GM12878 (cell line): ENCODE measurements around the gene NOS1AP. TPM values are rescaled to one million over a fixed set of nuclear protein-coding genes. Genes with fewer than 3 reads are reported as not detected.

Experiments used
- ATAC-seq: fragments of 200-7000 bp; cut with Tn5 transposase; 3 replicates; pipeline ENCODE4 v1.9.1; 2020; ENCODE audit warnings: mild to moderate bottlenecking, moderate library complexity
- BruUV-seq: library from RNA; stranded (reverse); fragments of 400-500 nt; replicated peaks from 2 replicates; lab custom pipeline; 2021; lab: Mats Ljungman, UMichigan
- CTCF ChIA-PET: fragments of 300-600 bp; sonication (Branson Sonifier 250); formaldehyde crosslinking; extraction: SDS; loops from one replicate; lab custom pipeline; 2021; ENCODE audit warnings: inconsistent platforms; lab: Yijun Ruan, JAX
- POLR2A ChIA-PET: fragments of 350-600 bp; formaldehyde crosslinking; extraction: SDS; loops from one replicate; lab custom pipeline; 2021; ENCODE audit warnings: inconsistent platforms; lab: Charles Lee
- RAD21 ChIA-PET: fragments of 300-600 bp; sonication (Branson Sonifier 250); formaldehyde crosslinking; loops from one replicate; lab custom pipeline; 2023; ENCODE audit warnings: antibody characterized with exemption; ENCODE audit not compliant: unreplicated experiment; lab: Charles Lee
- SMC1A ChIA-PET: fragments of 300-600 bp; sonication (Branson Sonifier 250); formaldehyde crosslinking; loops from one replicate; lab custom pipeline; 2023; ENCODE audit not compliant: unreplicated experiment, uncharacterized antibody; lab: Charles Lee
- DNase-seq: peaks from one replicate; pipeline ENCODE4 v3.0.0-alpha.2; 2011; ENCODE audit warnings: low read depth, low spot score
- FAIRE-seq: peaks from 3 replicates; lab custom pipeline; 2011; peaks lifted over from hg19 to GRCh38; lab: Jason Lieb, UNC
- H2AFZ ChIP-seq: 2 replicates; pipeline ENCODE4 v1.6.0; 2011; ENCODE audit warnings: low read depth, low read length, control low read depth; ENCODE audit not compliant: control insufficient read depth
- H3K27ac ChIP-seq: 2 replicates; pipeline ENCODE4 v1.5.1; 2011; ENCODE audit warnings: control low read depth; ENCODE audit not compliant: control insufficient read depth, insufficient read depth
- H3K27me3 ChIP-seq, 2 experiments: replicated peaks in 1 of 2; 2 replicates each; pipeline versions ENCODE4 v1.6.0 to v1.6.1; 2011; ENCODE audit warnings: low read length in 1 of 2; ENCODE audit not compliant: control insufficient read depth in 2 of 2, insufficient read depth in 2 of 2
- H3K36me3 ChIP-seq, 2 experiments: 2 replicates each; pipeline ENCODE4 v1.5.1; 2011; ENCODE audit warnings: low read length in 1 of 2; ENCODE audit not compliant: control insufficient read depth in 2 of 2, insufficient read depth in 2 of 2
- H3K4me1 ChIP-seq: 2 replicates; pipeline ENCODE4 v1.6.1; 2011; ENCODE audit warnings: mild to moderate bottlenecking, low read length, moderate library complexity, mixed read lengths; ENCODE audit not compliant: control insufficient read depth, insufficient read depth
- H3K4me2 ChIP-seq: 2 replicates; pipeline ENCODE4 v1.6.0; 2011; ENCODE audit warnings: control low read depth; ENCODE audit not compliant: control insufficient read depth, insufficient read depth
- H3K4me3 ChIP-seq: fragments of 200-600 bp; sonication (generic); 2 replicates; pipeline ENCODE4 v1.5.1; 2016
- H3K79me2 ChIP-seq: 2 replicates; pipeline ENCODE4 v1.6.0; 2011; ENCODE audit warnings: low read length; ENCODE audit not compliant: control insufficient read depth, insufficient read depth
- H3K9ac ChIP-seq: 2 replicates; pipeline ENCODE4 v1.8.0; 2011; ENCODE audit warnings: low read length, control low read depth, mixed read lengths; ENCODE audit not compliant: control insufficient read depth, insufficient read depth
- H3K9me3 ChIP-seq: replicated peaks from 3 replicates; pipeline ENCODE4 v1.5.1; 2011; ENCODE audit warnings: mild to moderate bottlenecking, low read length; ENCODE audit not compliant: control insufficient read depth, insufficient read depth
- H4K20me1 ChIP-seq: 2 replicates; pipeline ENCODE4 v1.6.0; 2011; ENCODE audit not compliant: control insufficient read depth, insufficient read depth
- EED ChIP-seq: sonication (generic); IDR thresholded peaks from 2 replicates; pipeline ENCODE4 v1.6.1; 2016; ENCODE audit warnings: antibody characterized with exemption, low read depth
- EP300 ChIP-seq, 2 experiments: fragments of 150-350 bp in 1 of 2; IDR thresholded peaks; 2 replicates each; pipeline ENCODE4 v1.6.1; 2011 to 2012; ENCODE audit warnings: low read depth in 2 of 2, low read length in 2 of 2, borderline replicate concordance in 1 of 2, improper control_type of control experiment in 1 of 2, inconsistent platforms in 1 of 2; ENCODE audit not compliant: control insufficient read depth in 1 of 2
- GATAD2B ChIP-seq: fragments of 450-650 bp; conservative IDR thresholded peaks from 2 replicates; pipeline ENCODE4 v1.6.1; 2017; ENCODE audit warnings: low read depth, mild to moderate bottlenecking, moderate library complexity
- POLR2AphosphoS2 ChIP-seq: IDR thresholded peaks from 2 replicates; pipeline ENCODE4 v1.6.1; 2011; ENCODE audit warnings: low read depth, mild to moderate bottlenecking, low read length, improper control_type of control experiment, moderate library complexity
- POU2F2 ChIP-seq: IDR thresholded peaks from 3 replicates; pipeline ENCODE4 v1.6.1; 2011; ENCODE audit warnings: low read depth, mild to moderate bottlenecking, low read length, borderline replicate concordance
- RAD21 ChIP-seq: IDR thresholded peaks from 2 replicates; pipeline ENCODE4 v1.6.1; 2011; ENCODE audit warnings: mild to moderate bottlenecking, low read depth, low read length, moderate library complexity; ENCODE audit not compliant: insufficient read depth
- YBX1 ChIP-seq: fragments of 450-650 bp; IDR thresholded peaks from 2 replicates; pipeline ENCODE4 v1.6.1; 2016; ENCODE audit warnings: antibody characterized with exemption
- YY1 ChIP-seq: IDR thresholded peaks from 2 replicates; pipeline ENCODE4 v1.6.1; 2011; ENCODE audit warnings: low read depth, mild to moderate bottlenecking, low read length
- WGBS: methylation state at CpG from one replicate; pipeline ENCODE4 v1.1.6; 2016; ENCODE audit warnings: low lambda C conversion rate; ENCODE audit not compliant: insufficient replicate concordance, insufficient coverage; ENCODE audit errors: missing lambda C conversion rate; 5-methylcytosine and 5-hydroxymethylcytosine counted together
- in situ Hi-C: fragments of 300-500 bp; cut with MboI; formaldehyde crosslinking; loops from 9 replicates; pipeline ENCODE4 v1.14.3; 2018; ENCODE audit warnings: mixed read lengths
- intact Hi-C: fragments of 100-400 bp; cut with micrococcal nuclease; formaldehyde crosslinking; loops from one replicate; pipeline ENCODE4 v1.14.2; 2022; ENCODE audit not compliant: unreplicated experiment
- polyA plus RNA-seq, 11 experiments: library from polyadenylated mRNA; depleted of rRNA in 4 of 11; unstranded in 6 of 11; stranded (reverse) in 5 of 11; fragments of >200 nt; fragmentation: Nextera tagmentation in 4 of 11; fragmentation: Illumina TruSeq in 1 of 11; extraction: Ambion mirVana in 4 of 11; extraction: Trizol in 1 of 11; gene quantifications; 1 replicate in 1 of 11; 2 replicates in 10 of 11; pipeline versions ENCODE4 v1.2.1 to v1.2.3, GENCODE V29; 2011 to 2016; ENCODE audit warnings: inconsistent platforms in 2 of 11, missing spikeins in 2 of 11, low read depth in 1 of 11
- total RNA-seq, 4 experiments: library from RNA; depleted of rRNA in 3 of 4; stranded (reverse); fragments of >200 nt in 3 of 4; fragmentation: Illumina TruSeq in 1 of 4; extraction: Trizol in 1 of 4; gene quantifications; 2 replicates each; pipeline versions ENCODE4 v1.2.1 to v1.2.3, GENCODE V29; 2013 to 2021
- TF ChIP-seq, protein P1 (sequence below): fragments of 150-350 bp; IDR thresholded peaks from 2 replicates; pipeline ENCODE4 v1.6.1; 2014; ENCODE audit warnings: mild to moderate bottlenecking, low read depth, low read length
- TF ChIP-seq, protein P2 (sequence below): IDR thresholded peaks from 2 replicates; pipeline ENCODE4 v1.6.1; 2011; ENCODE audit warnings: low read depth, mild to moderate bottlenecking, low read length, moderate library complexity, borderline replicate concordance; ENCODE audit errors: extremely low read depth
- TF ChIP-seq, protein P3 (sequence below): fragments of 450-650 bp; formaldehyde crosslinking; IDR thresholded peaks from 2 replicates; pipeline ENCODE4 v1.4.0; 2020; ENCODE audit warnings: mild to moderate bottlenecking, moderate library complexity
- TF ChIP-seq, protein P4 (sequence below): fragments of 450-650 bp; conservative IDR thresholded peaks from 2 replicates; pipeline ENCODE4 v1.6.1; 2017; ENCODE audit warnings: mild to moderate bottlenecking, moderate library complexity

NOS1AP gene
- total and polyA plus RNA-seq, 10 of the 15 experiments (the other 5 are each of a cell fraction or from before 2014, with no cell fraction given) = 0.03 to 0.15 TPM; not detected in 8

DNA sequence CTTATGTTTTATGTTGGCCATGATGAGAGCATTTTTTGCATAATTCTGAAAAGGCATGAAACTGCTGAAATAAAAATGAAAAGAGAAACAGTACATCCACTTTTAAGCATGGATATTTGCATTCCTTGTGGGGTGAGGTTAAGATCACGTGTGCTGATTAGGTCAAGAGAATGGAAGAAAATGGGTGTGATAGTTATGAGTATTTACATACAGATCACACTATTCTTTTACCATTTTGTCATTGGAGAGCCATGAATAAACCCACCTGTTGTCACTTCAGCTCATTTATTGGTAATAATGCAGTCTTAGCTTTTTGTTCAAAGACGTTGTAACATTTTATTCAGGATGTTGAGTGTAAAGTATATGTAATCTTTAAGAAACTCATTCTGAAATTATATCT lies 153.2 kb downstream of the NOS1AP start:
- Histone ChIP-seq H2AFZ (no peak overlapping the region), H3K27ac (no peak overlapping the region), H3K4me2 (no peak overlapping the region), H3K9ac (no peak overlapping the region), H4K20me1 (no peaks in the 10 kb centered on the region), H3K9me3 (no peaks in the 10 kb centered on the region), H3K27me3 (no peaks in the 10 kb centered on the region), H3K79me2 (no peaks in the 10 kb centered on the region), H3K4me3 (no peak overlapping the region), H3K36me3 (no peaks in the 10 kb centered on the region), H3K4me1 (no peaks in the 10 kb centered on the region)
- 14% methylated on average over 2 of the region's 2 CpGs for WGBS
- ChIA-PET RAD21 (no interaction called here), SMC1A (no interaction called here), CTCF (interaction anchor here (0.6 kb wide), 1 partner anchor 25 kb away, joined by 3 read pairs; no protein-coding TSS in a partner anchor), POLR2A (no interaction called here)
- intact Hi-C loops (no loop called here), in situ Hi-C loops (no loop called here)
- DNase-seq (no peak), ATAC-seq (no peak), FAIRE-seq (no peak)
- TF ChIP-seq YBX1 (no peak), EED (no peak), YY1 (no peak), EP300 (IDR thresholded peaks at IDR 0.05; ENCODE audit: borderline replicate concordance in 1 of 2, control insufficient read depth in 1 of 2, low read depth in 2 of 2, low read length in 2 of 2) (no peak), GATAD2B (no peak), RAD21 (no peak), POLR2AphosphoS2 (no peak), POU2F2 (no peak)
- TF ChIP-seq, protein P1, sequence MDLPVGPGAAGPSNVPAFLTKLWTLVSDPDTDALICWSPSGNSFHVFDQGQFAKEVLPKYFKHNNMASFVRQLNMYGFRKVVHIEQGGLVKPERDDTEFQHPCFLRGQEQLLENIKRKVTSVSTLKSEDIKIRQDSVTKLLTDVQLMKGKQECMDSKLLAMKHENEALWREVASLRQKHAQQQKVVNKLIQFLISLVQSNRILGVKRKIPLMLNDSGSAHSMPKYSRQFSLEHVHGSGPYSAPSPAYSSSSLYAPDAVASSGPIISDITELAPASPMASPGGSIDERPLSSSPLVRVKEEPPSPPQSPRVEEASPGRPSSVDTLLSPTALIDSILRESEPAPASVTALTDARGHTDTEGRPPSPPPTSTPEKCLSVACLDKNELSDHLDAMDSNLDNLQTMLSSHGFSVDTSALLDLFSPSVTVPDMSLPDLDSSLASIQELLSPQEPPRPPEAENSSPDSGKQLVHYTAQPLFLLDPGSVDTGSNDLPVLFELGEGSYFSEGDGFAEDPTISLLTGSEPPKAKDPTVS = no peak
- TF ChIP-seq, protein P2, sequence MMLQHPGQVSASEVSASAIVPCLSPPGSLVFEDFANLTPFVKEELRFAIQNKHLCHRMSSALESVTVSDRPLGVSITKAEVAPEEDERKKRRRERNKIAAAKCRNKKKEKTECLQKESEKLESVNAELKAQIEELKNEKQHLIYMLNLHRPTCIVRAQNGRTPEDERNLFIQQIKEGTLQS = no peak
- TF ChIP-seq, protein P3, sequence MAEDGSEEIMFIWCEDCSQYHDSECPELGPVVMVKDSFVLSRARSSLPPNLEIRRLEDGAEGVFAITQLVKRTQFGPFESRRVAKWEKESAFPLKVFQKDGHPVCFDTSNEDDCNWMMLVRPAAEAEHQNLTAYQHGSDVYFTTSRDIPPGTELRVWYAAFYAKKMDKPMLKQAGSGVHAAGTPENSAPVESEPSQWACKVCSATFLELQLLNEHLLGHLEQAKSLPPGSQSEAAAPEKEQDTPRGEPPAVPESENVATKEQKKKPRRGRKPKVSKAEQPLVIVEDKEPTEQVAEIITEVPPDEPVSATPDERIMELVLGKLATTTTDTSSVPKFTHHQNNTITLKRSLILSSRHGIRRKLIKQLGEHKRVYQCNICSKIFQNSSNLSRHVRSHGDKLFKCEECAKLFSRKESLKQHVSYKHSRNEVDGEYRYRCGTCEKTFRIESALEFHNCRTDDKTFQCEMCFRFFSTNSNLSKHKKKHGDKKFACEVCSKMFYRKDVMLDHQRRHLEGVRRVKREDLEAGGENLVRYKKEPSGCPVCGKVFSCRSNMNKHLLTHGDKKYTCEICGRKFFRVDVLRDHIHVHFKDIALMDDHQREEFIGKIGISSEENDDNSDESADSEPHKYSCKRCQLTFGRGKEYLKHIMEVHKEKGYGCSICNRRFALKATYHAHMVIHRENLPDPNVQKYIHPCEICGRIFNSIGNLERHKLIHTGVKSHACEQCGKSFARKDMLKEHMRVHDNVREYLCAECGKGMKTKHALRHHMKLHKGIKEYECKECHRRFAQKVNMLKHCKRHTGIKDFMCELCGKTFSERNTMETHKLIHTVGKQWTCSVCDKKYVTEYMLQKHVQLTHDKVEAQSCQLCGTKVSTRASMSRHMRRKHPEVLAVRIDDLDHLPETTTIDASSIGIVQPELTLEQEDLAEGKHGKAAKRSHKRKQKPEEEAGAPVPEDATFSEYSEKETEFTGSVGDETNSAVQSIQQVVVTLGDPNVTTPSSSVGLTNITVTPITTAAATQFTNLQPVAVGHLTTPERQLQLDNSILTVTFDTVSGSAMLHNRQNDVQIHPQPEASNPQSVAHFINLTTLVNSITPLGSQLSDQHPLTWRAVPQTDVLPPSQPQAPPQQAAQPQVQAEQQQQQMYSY (CRISPR knock-in tag) = no peak
- TF ChIP-seq, protein P4, sequence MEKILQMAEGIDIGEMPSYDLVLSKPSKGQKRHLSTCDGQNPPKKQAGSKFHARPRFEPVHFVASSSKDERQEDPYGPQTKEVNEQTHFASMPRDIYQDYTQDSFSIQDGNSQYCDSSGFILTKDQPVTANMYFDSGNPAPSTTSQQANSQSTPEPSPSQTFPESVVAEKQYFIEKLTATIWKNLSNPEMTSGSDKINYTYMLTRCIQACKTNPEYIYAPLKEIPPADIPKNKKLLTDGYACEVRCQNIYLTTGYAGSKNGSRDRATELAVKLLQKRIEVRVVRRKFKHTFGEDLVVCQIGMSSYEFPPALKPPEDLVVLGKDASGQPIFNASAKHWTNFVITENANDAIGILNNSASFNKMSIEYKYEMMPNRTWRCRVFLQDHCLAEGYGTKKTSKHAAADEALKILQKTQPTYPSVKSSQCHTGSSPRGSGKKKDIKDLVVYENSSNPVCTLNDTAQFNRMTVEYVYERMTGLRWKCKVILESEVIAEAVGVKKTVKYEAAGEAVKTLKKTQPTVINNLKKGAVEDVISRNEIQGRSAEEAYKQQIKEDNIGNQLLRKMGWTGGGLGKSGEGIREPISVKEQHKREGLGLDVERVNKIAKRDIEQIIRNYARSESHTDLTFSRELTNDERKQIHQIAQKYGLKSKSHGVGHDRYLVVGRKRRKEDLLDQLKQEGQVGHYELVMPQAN = no peak
- no TSS peak for BruUV-seq
